Mesothelial cell of epicardium (in vitro differentiated cells): ENCODE measurements around the gene CHST11. TPM values are rescaled to one million over a fixed set of nuclear protein-coding genes. Genes with fewer than 3 reads are reported as not detected.

Experiments
- DNase-seq, 2 experiments: peaks; one replicate each; pipeline ENCODE4 v3.0.0; 2021; ENCODE audit warnings: low spot score in 2 of 2; ENCODE audit not compliant: unreplicated experiment in 2 of 2
- H3K27ac Mint-ChIP-seq: 2 replicates; pipeline ENCODE4 v1.8.0; 2021; ENCODE audit warnings: mixed read lengths
- H3K27me3 Mint-ChIP-seq: 2 replicates; pipeline ENCODE4 v1.8.0; 2021; ENCODE audit warnings: low read depth, mixed read lengths
- H3K36me3 Mint-ChIP-seq: 2 replicates; pipeline ENCODE4 v1.8.0; 2021; ENCODE audit warnings: mixed read lengths
- H3K4me1 Mint-ChIP-seq: 2 replicates; pipeline ENCODE4 v1.8.0; 2021; ENCODE audit warnings: mixed read lengths
- H3K4me3 Mint-ChIP-seq: 2 replicates; pipeline ENCODE4 v1.8.0; 2021; ENCODE audit warnings: mild to moderate bottlenecking, moderate library complexity, mixed read lengths
- H3K9me3 Mint-ChIP-seq: 2 replicates; pipeline ENCODE4 v1.8.0; 2021; ENCODE audit warnings: mixed read lengths
- CTCF ChIP-seq: fragments of 200-600 bp; sonication (generic); IDR thresholded peaks from one replicate; pipeline ENCODE4 v1.5.0; 2021; ENCODE audit warnings: antibody characterized with exemption; ENCODE audit not compliant: unreplicated experiment
- total RNA-seq: library from RNA; stranded (reverse); gene quantifications from 3 replicates; pipeline ENCODE4 v1.2.1, GENCODE V29; 2021

Gene CHST11
- total RNA-seq, 1 donor from 2014 or later = 15.0 TPM

- H3K27ac Mint-ChIP-seq = no peak overlapping the region
- no peak for TF ChIP-seq CTCF
- peaks cover 6% of the 10 kb centered on the region for H3K9me3 Mint-ChIP-seq
- H3K4me3 Mint-ChIP-seq = no peak overlapping the region
- DNase-seq = no peak
- no peaks in the 10 kb centered on the region for H3K36me3 Mint-ChIP-seq
- H3K27me3 Mint-ChIP-seq = peaks cover 15% of the 10 kb centered on the region
- H3K4me1 Mint-ChIP-seq = peaks cover 5% of the 10 kb centered on the region
Measured at GRCh38 chr12:104433061-104433460, 23.7 kb upstream of the CHST11 start.

DNA sequence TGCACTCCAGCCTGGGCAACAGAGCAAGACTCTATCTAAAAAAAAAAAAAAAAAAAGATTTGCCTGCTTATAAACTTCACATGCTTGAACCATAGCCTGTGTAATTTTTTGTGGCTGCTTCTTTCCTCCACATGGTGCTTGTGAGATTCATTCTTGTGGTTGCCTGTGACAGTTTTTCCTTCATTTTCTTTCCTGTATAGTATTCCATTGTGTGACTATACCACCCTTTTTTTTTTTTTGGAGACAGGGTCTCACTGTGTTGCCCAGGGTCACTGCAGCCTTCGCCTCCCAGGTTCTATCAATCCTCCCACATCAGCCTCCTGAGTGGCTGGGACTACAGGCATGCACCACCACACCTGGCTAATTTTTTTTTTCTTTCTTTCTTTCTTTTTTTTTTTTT lies 22.6 kb upstream of the CHST11 start:
- H3K27ac Mint-ChIP-seq = no peak overlapping the region
- H3K4me3 Mint-ChIP-seq = no peak overlapping the region
- no peaks in the 10 kb centered on the region for H3K9me3 Mint-ChIP-seq
- H3K36me3 Mint-ChIP-seq = no peaks in the 10 kb centered on the region
- H3K4me1 Mint-ChIP-seq = peaks cover 5% of the 10 kb centered on the region
- H3K27me3 Mint-ChIP-seq = peaks cover 15% of the 10 kb centered on the region
- no peak for DNase-seq
- no peak for TF ChIP-seq CTCF

DNA sequence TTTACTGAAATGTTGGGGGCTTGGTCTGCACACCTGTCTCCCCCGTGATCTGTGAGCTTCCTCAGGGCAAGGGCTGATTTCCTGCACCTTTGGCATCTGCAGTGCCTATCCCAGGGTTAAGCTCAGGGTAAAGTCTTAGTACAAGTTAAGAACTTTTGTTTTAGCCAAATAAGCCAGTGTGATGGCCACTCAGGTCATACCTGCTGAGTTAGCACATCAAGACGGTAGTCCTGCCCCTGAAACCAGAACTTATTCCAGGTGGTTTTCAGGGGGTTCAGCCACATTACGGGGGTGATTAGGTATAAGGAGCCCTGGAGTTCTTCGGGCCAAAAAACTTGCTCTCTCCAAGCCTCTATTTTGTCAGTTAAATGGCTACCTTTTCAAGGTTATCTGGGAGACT lies 21.6 kb upstream of the CHST11 start:
- Mint-ChIP-seq H3K27ac (no peak overlapping the region), H3K4me3 (no peak overlapping the region), H3K4me1 (peaks cover 5% of the 10 kb centered on the region), H3K27me3 (peaks cover 15% of the 10 kb centered on the region), H3K9me3 (no peaks in the 10 kb centered on the region), H3K36me3 (no peaks in the 10 kb centered on the region)
- no peak for TF ChIP-seq CTCF
- DNase-seq = no peak

DNA sequence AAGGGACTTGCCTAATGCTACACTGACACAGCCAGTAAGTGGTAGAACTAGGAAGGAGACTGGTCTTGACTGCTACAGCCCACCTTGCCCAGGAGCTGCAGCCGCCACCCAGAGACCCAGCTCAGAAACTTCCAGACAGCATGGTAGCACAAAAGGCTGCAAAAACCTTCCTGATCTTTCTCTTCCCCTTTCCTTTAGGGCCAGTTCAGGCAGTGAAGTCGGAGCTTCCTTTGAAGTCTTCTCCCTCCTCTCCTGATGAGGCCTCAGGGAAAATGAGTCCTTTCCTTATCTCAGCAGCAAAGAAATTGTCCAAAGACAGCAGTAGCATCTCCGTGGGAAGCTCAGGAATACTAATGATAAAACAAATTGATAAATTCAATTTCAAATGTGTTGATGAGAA lies 21.0 kb upstream of the CHST11 start:
- Mint-ChIP-seq H3K27me3 (peaks cover 15% of the 10 kb centered on the region), H3K4me3 (no peak overlapping the region), H3K4me1 (peaks cover 5% of the 10 kb centered on the region), H3K9me3 (no peaks in the 10 kb centered on the region), H3K36me3 (no peaks in the 10 kb centered on the region), H3K27ac (no peak overlapping the region)
- DNase-seq = no peak
- no peak for TF ChIP-seq CTCF

DNA sequence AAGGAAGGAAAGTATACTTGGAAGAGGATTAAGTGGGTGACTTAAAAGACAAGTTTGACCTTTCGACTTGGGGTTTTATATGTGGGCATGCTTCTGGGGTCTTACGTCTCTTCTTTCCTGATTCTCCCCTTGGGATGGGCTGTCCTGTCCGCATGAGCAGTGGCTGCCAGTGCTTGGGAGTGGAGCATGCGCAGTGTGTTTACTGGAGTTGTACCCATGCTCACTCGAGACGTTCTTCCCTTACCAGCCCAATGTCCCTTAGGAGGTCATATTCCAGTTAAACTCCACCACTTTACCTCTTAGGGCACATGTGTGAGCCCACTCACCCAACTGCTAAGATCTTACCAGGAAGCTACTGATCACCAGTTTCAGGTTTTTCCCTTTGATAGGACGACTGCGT lies 20.0 kb upstream of the CHST11 start:
- TF ChIP-seq CTCF = no peak
- H3K27ac Mint-ChIP-seq = no peak overlapping the region
- no peak overlapping the region for H3K4me3 Mint-ChIP-seq
- DNase-seq = no peak
- no peaks in the 10 kb centered on the region for H3K9me3 Mint-ChIP-seq
- H3K36me3 Mint-ChIP-seq = no peaks in the 10 kb centered on the region
- peaks cover 5% of the 10 kb centered on the region for H3K4me1 Mint-ChIP-seq
- peaks cover 13% of the 10 kb centered on the region for H3K27me3 Mint-ChIP-seq

GRCh38 chr12:104438134-104438533 lies 18.6 kb upstream of the CHST11 start:
- H3K4me1 Mint-ChIP-seq = peaks cover 5% of the 10 kb centered on the region
- DNase-seq = no peak
- no peak overlapping the region for H3K4me3 Mint-ChIP-seq
- peaks cover 5% of the 10 kb centered on the region for H3K27me3 Mint-ChIP-seq
- no peaks in the 10 kb centered on the region for H3K36me3 Mint-ChIP-seq
- TF ChIP-seq CTCF = no peak
- no peaks in the 10 kb centered on the region for H3K9me3 Mint-ChIP-seq
- H3K27ac Mint-ChIP-seq = no peak overlapping the region
